HL-60/S4 treated with phorbol 12-myristate 13-acetate at 8.2 ng/mL for 4 days and 3 days (cell line): ENCODE results near the gene NLRP3.

Experiments
- in situ Hi-C: fragments of 300-500 bp; cut with MboI; formaldehyde crosslinking; loops from 2 replicates; pipeline ENCODE4 v1.15.0; 2022; ENCODE audit warnings: low sequenced_read_pairs

The NLRP3 gene

GRCh38 chr1:247435759-247436147 lies 19.8 kb downstream of the NLRP3 start:
- in situ Hi-C loops: no loop called here

DNA sequence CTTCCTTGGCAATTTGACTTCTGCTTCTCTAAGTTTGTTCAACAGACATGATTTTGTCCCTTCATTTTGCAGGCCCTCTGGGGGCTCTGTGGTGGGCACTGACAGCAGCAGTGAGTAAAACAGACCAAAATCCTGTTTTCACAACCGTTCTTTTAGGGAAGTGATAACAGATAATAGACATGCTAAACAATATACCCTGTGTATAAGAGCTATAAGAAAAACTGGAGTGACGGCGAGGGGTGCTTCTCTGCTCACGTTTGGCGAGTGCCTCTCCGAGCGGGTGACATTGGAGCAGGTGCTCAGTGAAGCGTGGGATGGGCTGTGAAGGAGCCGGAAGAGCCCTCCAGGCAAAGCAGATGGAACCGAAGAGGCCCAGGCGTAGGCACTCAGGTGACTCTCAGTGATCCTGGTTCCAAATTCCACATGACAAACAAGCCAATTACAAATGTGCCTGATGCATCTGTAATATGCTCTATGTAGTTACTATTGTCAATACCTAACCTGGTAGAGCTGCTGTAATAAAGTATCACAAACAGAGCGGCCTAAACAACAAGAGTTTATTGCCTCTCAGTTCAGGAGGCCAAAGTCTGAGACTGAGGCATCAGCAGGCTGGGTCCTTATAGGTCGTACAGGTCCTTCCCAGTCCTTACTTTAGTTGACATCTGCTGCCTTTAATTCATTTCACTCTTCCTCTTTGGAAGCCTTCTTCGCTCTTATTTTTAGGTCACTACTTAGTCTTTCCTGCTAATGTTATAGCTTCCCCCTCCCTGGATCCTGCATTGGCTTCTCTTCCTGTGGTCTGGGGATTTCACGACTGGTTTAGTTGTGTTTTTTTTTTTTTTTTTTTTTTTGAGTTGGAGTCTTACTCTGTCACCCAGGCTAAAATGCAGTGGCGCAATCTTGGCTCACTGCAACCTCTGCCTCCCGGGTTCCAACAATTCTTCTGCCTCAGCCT lies 21.9 kb downstream of the NLRP3 start:
- in situ Hi-C loops: no loop called here

DNA sequence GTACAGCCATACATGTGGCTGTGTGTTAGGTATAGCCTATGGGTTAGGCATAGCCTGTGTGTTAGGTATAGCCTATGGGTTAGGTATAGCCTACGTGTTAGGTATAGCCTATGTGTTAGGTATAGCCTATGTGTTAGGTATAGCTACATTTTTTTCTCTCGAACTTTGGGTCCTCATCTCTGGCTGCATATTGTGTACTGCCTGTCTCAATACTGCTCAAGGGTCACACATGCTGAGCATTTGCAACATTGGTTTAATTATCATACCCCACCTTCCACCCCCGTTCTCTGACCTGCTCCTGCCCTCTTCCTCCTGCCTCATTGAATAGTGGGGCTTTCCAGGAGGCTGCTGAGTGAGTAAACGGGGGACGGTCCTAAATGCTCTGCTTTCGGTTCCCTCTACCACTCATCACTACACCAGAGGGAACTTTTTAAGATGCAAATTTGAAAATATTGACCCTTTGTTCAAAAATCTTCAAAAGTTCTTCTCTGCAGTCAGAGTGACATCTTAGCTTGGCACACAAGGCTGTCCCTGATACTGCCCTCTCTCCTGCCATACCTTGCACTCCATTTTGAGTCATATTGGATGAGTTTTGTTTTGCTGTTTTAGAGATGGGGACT lies 24.1 kb downstream of the NLRP3 start:
- in situ Hi-C loops: no loop called here

DNA sequence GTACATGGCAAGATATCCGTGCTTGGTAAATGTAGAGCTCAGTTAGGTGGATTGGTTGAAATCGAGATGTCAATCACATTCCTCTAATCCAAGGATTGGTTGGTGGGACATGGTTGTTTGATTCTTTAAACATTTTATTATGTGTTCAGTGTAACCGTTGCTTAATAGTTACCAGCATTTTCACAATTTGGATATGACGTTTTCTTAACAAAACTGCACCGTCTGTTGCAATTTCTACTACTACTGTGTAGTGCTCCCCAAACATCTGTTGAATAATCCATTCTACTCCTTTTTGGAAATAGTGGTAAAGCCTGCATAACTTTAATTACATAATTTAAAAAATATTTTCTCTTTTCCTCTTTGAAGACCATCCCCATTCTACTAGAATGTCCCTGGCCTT lies 25.6 kb downstream of the NLRP3 start:
- in situ Hi-C loops: no loop called here

GRCh38 chr1:247442164-247442563 lies 26.2 kb downstream of the NLRP3 start:
- in situ Hi-C loops: no loop called here

GRCh38 chr1:247443641-247444040 lies 27.7 kb downstream of the NLRP3 start:
- in situ Hi-C loops: no loop called here

DNA sequence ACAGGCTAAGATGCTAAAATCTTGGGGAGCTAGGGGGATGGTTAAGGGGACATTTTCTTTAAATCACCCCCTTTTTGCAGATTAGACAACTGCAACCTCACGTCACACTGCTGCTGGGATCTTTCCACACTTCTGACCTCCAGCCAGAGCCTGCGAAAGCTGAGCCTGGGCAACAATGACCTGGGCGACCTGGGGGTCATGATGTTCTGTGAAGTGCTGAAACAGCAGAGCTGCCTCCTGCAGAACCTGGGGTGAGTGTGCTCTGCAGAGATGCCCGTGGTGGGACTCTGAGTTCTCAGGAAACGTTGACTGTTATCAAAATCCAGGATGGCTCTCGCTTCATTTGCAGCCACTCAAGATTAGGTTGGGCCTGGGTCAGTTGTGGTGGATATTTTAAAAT lies 28.6 kb downstream of the NLRP3 start:
- in situ Hi-C loops: no loop called here

DNA sequence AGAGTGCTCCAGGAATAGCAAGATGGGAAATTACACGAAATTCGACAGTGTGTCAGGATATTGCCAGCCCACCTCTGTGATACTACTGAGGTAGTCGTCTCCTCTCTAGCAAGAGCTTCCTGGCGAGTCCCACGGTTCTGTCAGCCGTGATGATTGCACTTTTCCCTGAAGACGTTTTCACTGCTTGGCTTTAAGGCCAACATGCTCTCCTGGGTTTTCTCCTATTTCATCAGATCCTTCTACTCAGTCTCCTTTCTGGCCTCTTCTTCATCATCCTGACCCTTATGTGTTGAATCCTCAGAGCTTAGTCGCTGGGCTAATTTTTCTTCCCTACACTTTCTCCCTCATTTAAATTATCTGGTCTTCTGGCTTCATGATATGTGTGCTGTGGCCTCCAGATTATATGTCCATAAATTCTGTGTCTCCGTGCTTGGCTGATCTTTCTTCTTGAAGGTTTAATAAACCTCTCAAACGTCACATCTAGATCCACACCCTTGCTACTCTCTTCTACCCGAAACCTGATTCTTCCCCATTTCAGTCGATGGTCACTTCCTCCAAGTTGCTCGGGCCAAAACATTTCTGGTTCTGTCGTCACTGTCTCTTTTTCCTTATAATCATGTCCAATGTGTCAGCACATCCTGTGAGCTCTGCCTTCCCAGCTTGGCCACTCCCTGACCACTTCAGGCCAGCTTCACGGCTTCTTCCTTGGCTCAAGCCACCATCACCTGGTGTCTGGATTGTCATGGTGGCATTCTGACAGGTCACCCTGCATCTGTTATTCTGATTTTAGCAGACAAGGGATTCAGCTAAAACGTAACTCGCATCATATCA lies 29.8 kb downstream of the NLRP3 start:
- in situ Hi-C loops: no loop called here

- in situ Hi-C loops: no loop called here
Measured at GRCh38 chr1:247447162-247447909, 31.4 kb downstream of the NLRP3 start.

GRCh38 chr1:247448107-247448791 lies 32.3 kb downstream of the NLRP3 start:
- in situ Hi-C loops: no loop called here

- in situ Hi-C loops: no loop called here
Measured at GRCh38 chr1:247451388-247452010, 35.5 kb downstream of the NLRP3 start.

DNA sequence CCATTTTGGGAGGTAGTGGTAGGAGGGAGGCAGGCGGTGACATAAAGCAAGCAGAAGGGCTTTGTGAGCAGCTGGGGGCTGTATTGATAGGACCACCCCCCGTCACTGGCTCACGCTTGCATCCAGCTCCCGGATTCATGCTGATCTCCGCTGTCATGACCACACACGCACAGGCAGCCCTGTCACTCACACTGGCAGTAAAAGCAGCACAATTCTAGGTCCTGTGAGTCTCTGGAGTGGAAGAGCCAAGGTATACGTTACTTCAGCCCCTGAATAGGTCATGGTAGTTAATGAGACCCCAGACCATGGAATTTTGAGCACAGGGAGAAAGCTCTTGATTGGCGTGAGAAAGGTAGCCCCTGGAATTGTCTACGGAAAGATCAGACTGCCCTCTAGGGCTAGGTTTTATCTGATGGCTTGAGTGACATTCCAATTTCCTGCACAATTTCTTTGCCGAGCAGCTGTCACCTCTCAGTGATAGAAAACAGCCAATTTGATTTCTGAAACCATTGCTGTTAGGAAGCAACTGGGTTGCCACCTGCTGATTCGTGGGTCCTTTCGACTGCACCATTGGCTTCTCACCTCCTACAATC lies 36.6 kb downstream of the NLRP3 start:
- in situ Hi-C loops: no loop called here

DNA sequence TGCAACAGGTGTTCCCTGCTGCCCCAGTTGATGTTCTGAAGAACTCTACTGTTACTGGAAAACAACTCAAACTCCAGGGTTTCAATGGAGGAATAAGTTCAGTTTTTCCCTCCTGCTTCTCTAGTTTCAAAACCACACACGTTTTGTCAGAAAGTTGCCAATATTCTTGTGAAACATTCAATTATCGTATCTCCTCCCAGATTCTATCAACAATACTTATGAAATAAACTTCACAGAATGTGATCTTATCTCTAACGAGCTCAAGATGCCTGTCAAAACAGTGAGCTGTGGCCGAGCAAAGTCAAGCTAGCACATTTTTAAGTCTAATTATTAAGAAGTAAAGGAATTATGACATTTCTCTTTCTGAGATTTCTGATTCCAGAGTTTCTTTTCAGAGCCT lies 37.3 kb downstream of the NLRP3 start:
- in situ Hi-C loops: no loop called here

DNA sequence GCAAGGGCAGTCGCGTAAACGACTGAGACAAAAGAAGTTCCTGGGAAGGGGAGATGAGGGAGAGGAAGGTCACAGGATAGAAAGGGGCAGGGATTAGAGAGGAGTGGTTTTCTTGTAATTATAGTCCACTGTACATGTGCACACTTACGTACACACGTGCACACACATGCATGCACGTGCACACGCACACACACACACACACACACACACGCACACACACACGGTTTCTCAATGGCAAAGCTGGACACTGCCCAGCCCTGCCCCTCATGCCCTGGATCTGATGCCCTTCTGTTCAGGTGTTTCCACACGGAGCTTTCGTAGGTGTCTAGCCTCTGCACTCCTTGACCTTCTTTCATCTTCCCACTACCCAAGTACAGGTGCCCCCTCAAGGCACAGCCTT lies 38.0 kb downstream of the NLRP3 start:
- in situ Hi-C loops: no loop called here

DNA sequence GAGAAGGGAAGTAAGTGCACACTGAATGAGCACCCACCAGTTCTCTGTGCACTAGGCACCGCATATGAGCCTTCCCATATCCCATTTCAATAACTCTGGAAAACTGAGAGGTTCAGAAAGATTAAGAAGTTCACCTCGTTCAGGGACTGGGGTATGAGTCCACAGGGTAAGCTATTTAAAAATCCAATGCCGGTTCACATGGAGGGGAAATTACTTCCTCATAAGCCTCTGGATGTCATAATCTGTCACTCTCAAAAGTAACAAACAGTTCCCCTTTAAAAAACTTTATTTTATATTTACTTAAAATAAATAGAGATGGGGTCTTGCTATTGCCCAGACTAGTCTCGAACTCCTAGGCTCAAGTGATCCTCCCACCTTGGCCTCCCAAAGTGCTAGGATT lies 40.0 kb downstream of the NLRP3 start:
- in situ Hi-C loops: no loop called here

DNA sequence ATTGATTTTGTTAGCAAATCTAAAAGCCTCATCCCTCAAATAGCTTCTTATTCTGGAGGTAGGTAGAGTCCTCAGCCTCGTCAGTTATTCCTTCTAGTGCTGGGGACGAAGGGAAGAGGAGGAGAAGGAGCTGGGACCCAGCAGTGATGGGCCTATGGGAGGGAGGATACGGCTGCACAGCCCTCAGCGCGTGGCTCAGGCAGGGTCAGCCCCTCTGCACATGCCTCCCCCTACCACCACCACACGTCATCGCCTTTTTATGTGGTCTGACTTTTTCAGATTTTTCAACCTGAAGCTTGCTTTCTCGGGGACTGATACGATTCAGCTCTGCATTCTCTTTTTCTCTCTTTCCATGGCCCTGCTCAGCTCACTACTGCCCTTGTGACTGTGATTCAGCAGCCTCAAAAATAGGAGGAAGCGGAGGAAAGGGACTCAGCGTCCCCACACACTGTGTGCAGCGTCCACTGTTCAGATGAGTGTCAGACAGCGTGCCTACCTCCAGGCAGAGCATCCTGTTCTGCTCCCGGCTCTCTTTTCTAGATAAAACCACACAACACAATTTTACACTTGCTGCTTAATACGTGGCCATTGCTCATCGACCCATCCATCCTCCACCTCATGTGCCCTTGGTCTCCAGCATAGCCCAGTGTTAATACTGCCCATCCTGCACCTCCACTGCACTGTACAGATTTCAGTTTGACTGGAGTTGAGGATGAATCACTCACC lies 41.1 kb downstream of the NLRP3 start:
- in situ Hi-C loops: no loop called here

GRCh38 chr1:247459507-247459906 lies 43.5 kb downstream of the NLRP3 start:
- in situ Hi-C loops: no loop called here

DNA sequence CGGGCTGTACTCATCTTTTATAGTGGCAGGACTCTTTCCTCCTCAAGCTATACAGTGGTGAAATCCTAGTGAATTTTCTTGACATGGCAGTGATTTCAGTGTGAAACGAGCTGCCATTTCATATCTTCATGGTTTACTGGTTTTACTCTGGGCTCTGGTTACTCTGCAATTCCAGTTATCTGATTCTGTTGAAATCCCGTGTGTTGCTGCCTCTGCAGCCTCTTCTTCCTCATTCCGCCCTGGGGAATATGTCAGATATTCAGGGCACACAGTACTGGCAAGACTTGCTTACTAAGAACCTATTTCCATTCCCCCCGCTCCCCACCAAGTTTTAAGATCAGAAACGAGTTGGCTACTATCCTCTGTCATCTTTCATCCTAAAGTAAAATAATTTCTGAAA lies 49.8 kb downstream of the NLRP3 start:
- in situ Hi-C loops: no loop called here

DNA sequence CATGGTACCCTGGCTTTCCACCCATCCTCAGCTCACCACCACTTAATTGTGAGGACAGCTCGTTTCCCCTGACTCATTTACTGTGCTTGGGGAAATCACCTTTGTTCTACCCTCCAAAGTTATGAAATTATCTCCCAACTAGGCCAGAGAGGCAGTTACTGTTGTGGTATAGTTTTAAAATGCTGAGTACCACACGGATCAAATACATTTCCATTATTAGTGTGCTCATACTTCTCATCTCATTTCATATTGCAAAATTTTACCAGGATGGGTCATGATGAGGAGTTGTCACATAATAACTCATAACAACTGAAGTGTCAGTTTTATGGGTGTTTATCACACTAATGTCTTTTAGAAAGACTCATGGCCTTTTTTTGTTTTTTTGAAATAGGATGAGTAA lies 51.2 kb downstream of the NLRP3 start:
- in situ Hi-C loops: no loop called here
